ENCODE data around the gene SLIT3.

DNA sequence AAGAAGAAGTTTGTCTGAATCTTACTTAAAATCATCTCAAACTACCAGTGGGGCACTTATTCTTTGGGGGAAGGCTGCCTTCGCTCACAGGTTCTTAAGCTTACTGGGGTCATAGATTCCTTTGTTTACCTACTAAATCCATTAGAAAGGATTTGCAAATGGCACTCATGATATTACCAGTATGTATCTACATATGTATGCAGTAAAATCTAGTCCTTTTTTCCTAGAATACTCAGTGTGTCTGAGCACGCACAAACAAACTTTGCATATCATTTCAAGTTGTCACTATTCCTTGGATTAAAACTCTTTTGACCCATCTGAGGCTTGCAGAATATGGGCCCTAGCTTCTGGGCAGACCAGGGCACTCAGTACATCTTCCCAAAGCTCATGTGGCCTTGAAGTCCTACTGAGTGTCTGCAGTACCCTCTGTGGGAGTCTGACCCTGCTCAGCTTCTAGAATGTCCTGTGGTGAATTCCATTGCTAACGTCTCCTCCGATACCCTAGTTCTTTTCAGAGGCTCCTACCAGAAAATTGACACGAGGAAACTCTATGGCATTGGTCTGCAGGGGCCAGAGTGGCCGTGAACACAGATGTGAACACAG, 297.9 kb downstream of the SLIT3 start:
- TF ChIP-seq, protein P1, sequence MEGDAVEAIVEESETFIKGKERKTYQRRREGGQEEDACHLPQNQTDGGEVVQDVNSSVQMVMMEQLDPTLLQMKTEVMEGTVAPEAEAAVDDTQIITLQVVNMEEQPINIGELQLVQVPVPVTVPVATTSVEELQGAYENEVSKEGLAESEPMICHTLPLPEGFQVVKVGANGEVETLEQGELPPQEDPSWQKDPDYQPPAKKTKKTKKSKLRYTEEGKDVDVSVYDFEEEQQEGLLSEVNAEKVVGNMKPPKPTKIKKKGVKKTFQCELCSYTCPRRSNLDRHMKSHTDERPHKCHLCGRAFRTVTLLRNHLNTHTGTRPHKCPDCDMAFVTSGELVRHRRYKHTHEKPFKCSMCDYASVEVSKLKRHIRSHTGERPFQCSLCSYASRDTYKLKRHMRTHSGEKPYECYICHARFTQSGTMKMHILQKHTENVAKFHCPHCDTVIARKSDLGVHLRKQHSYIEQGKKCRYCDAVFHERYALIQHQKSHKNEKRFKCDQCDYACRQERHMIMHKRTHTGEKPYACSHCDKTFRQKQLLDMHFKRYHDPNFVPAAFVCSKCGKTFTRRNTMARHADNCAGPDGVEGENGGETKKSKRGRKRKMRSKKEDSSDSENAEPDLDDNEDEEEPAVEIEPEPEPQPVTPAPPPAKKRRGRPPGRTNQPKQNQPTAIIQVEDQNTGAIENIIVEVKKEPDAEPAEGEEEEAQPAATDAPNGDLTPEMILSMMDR (IDR thresholded peaks at IDR 0.05): no peak
- TF ChIP-seq YY1 (IDR thresholded peaks at IDR 0.05; ENCODE audit: low read depth) (no peak), SMC3 (IDR thresholded peaks at IDR 0.05; ENCODE audit: low read depth, low read length) (no peak), POLR2AphosphoS5 (IDR thresholded peaks at IDR 0.05; ENCODE audit: low read depth, low read length) (no peak)

Measured in SK-N-SH (cell line).